ENCODE data around the gene SPC25.

DNA sequence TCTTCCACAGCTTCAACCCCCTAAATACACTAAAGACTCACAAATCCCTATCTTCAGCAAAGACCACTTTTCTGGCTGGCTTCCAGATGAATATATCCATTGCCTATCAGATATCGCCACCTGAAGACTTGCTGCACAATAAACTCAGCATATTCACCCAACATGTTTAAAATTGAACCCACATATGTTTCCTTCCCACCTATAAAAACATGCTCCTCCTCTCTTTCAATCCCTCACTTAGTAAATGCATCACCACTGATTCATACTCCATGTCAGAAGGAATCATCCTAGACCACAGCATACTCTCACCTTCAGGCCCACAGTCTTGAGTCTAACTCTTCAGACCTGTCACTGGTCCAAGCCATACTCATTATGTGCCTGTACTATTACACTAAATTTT lies 5.3 kb downstream of the SPC25 start:
- TF ChIP-seq POLR2A (IDR thresholded peaks at IDR 0.05) (no peak), POLR2AphosphoS5 (IDR thresholded peaks at IDR 0.05) (no peak), EP300 (IDR thresholded peaks at IDR 0.05) (no peak)
- TF ChIP-seq, protein P1, sequence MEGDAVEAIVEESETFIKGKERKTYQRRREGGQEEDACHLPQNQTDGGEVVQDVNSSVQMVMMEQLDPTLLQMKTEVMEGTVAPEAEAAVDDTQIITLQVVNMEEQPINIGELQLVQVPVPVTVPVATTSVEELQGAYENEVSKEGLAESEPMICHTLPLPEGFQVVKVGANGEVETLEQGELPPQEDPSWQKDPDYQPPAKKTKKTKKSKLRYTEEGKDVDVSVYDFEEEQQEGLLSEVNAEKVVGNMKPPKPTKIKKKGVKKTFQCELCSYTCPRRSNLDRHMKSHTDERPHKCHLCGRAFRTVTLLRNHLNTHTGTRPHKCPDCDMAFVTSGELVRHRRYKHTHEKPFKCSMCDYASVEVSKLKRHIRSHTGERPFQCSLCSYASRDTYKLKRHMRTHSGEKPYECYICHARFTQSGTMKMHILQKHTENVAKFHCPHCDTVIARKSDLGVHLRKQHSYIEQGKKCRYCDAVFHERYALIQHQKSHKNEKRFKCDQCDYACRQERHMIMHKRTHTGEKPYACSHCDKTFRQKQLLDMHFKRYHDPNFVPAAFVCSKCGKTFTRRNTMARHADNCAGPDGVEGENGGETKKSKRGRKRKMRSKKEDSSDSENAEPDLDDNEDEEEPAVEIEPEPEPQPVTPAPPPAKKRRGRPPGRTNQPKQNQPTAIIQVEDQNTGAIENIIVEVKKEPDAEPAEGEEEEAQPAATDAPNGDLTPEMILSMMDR (IDR thresholded peaks at IDR 0.05), result no peak
